Measurements from ENCODE around the gene RELT.

RELT gene

GRCh38 chr11:73361953-73362776, 14.0 kb upstream of the RELT start:
- no peak for DNase-seq (ENCODE audit: low spot score)
- CTCF ChIA-PET, result interaction anchor here (1.4 kb wide), 3 partner anchors 8 to 27 kb away, joined by 4 to 8 read pairs (median 5); no protein-coding TSS in a partner anchor
- no peak for TF ChIP-seq CTCF (conservative IDR thresholded peaks at IDR 0.05; ENCODE audit: low read depth)
- POLR2A ChIA-PET (ENCODE audit: low non-redundant PET), result no interaction called here
- H3K27ac ChIP-seq, result no peak overlapping the region

GRCh38 chr11:73363147-73363546, 13.1 kb upstream of the RELT start:
- DNase-seq (ENCODE audit: low spot score), result no peak
- CTCF ChIA-PET, result interaction anchor here (0.6 to 1.4 kb wide), 3 partner anchors 12 to 739 kb away, joined by 3 to 8 read pairs (median 5); no protein-coding TSS in a partner anchor
- POLR2A ChIA-PET (ENCODE audit: low non-redundant PET), result no interaction called here
- no peak for TF ChIP-seq CTCF (conservative IDR thresholded peaks at IDR 0.05; ENCODE audit: low read depth)
- no peak overlapping the region for H3K27ac ChIP-seq

- ChIA-PET CTCF (interaction anchor here (0.6 to 2.7 kb wide), 2 partner anchors 10 to 15 kb away, joined by 6 to 11 read pairs; no protein-coding TSS in a partner anchor), POLR2A (ENCODE audit: low non-redundant PET) (no interaction called here)
- no peak overlapping the region for H3K27ac ChIP-seq
- DNase-seq (ENCODE audit: low spot score), result no peak
- no peak for TF ChIP-seq CTCF (conservative IDR thresholded peaks at IDR 0.05; ENCODE audit: low read depth)
Measured at GRCh38 chr11:73365352-73366264, 10.6 kb upstream of the RELT start.

- CTCF ChIA-PET, result interaction anchor here (2.7 kb wide), 1 partner anchor 15 kb away, joined by 11 read pairs; no protein-coding TSS in a partner anchor
- no peak for DNase-seq (ENCODE audit: low spot score)
- POLR2A ChIA-PET (ENCODE audit: low non-redundant PET), result no interaction called here
- no peak overlapping the region for H3K27ac ChIP-seq
- TF ChIP-seq CTCF (conservative IDR thresholded peaks at IDR 0.05; ENCODE audit: low read depth), result no peak
Measured at GRCh38 chr11:73366265-73366610, 10.0 kb upstream of the RELT start.

- H3K27ac ChIP-seq, result no peak overlapping the region
- CTCF ChIA-PET, result interaction anchor here (2.7 kb wide), 1 partner anchor 16 kb away, joined by 11 read pairs; no protein-coding TSS in a partner anchor
- DNase-seq (ENCODE audit: low spot score), result no peak
- POLR2A ChIA-PET (ENCODE audit: low non-redundant PET), result no interaction called here
- no peak for TF ChIP-seq CTCF (conservative IDR thresholded peaks at IDR 0.05; ENCODE audit: low read depth)
Measured at GRCh38 chr11:73366953-73367352, 9.2 kb upstream of the RELT start.

GRCh38 chr11:73367482-73368024, 8.6 kb upstream of the RELT start:
- H3K27ac ChIP-seq, result no peak overlapping the region
- ChIA-PET POLR2A (ENCODE audit: low non-redundant PET) (no interaction called here), CTCF (no interaction called here)
- TF ChIP-seq CTCF (conservative IDR thresholded peaks at IDR 0.05; ENCODE audit: low read depth), result no peak
- no peak for DNase-seq (ENCODE audit: low spot score)
